Lower leg skin (tissue), 3 donors: ENCODE data around the gene KCNMA1.

Experiments used
- POLR2A ChIP-seq, 2 donors: fragments of 450-650 bp; IDR thresholded peaks; one replicate each; pipeline ENCODE4 v1.6.1; 2016 to 2017; ENCODE audit warnings: antibody characterized with exemption in 2 of 2, mild to moderate bottlenecking in 1 of 2, moderate library complexity in 1 of 2
- TF ChIP-seq, protein P1 (sequence below), 3 donors: fragments of 450-650 bp; IDR thresholded peaks; one replicate each; pipeline ENCODE4 v1.5.1; 2016; ENCODE audit warnings: antibody characterized with exemption in 3 of 3, mild to moderate bottlenecking in 3 of 3, moderate library complexity in 2 of 3

DNA sequence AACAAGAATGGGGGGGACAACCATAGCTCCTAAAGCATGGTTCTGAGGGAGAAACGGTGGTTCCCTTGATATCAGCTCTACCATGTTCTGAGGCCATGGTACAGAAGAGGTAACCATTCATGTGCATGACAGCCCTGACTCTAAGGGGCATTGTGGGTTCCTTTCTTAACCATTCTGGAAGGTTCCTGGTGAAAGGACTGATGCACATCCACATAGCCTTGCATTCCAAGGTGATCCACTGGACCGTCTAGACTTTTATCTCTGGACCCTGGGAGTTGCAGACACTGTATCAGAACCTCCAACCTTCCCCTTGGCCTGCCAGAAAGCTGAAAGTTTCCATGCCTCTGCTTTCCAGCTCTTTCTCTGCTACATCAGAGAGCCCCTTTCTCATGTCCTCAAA lies 344.3 kb downstream of the KCNMA1 start:
- TF ChIP-seq, protein P1, sequence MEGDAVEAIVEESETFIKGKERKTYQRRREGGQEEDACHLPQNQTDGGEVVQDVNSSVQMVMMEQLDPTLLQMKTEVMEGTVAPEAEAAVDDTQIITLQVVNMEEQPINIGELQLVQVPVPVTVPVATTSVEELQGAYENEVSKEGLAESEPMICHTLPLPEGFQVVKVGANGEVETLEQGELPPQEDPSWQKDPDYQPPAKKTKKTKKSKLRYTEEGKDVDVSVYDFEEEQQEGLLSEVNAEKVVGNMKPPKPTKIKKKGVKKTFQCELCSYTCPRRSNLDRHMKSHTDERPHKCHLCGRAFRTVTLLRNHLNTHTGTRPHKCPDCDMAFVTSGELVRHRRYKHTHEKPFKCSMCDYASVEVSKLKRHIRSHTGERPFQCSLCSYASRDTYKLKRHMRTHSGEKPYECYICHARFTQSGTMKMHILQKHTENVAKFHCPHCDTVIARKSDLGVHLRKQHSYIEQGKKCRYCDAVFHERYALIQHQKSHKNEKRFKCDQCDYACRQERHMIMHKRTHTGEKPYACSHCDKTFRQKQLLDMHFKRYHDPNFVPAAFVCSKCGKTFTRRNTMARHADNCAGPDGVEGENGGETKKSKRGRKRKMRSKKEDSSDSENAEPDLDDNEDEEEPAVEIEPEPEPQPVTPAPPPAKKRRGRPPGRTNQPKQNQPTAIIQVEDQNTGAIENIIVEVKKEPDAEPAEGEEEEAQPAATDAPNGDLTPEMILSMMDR (IDR thresholded peaks at IDR 0.05): no peak
- no peak for TF ChIP-seq POLR2A (IDR thresholded peaks at IDR 0.05)
